Immature natural killer cell (primary cell): ENCODE measurements around the gene SMG6. TPM values are rescaled to one million over a fixed set of nuclear protein-coding genes. Genes with fewer than 3 reads are reported as not detected.
A peak's percentile ranks its signal among the peaks of the same experiment; 100 is the strongest.

Experiments used
- DNase-seq, 3 donors: peaks; one replicate each; pipeline ENCODE4 v3.0.0; 2022; ENCODE audit warnings: mixed read lengths in 1 of 3
- H3K27ac Mint-ChIP-seq, 6 donors: one replicate each; pipeline ENCODE4 v1.8.0; 2020; ENCODE audit warnings: mixed read lengths in 6 of 6, mild to moderate bottlenecking in 5 of 6, inconsistent platforms in 4 of 6, moderate library complexity in 3 of 6
- H3K27me3 Mint-ChIP-seq, 3 donors: one replicate each; pipeline ENCODE4 v1.8.0; 2020 to 2021; ENCODE audit warnings: low read depth in 3 of 3, mild to moderate bottlenecking in 3 of 3, mixed read lengths in 3 of 3, moderate library complexity in 3 of 3, inconsistent platforms in 1 of 3
- H3K36me3 Mint-ChIP-seq, 3 donors: one replicate each; pipeline ENCODE4 v1.8.0; 2020; ENCODE audit warnings: mixed read lengths in 3 of 3, inconsistent platforms in 2 of 3, mild to moderate bottlenecking in 2 of 3
- H3K4me1 Mint-ChIP-seq, 2 donors: one replicate each; pipeline ENCODE4 v1.8.0; 2020; ENCODE audit warnings: inconsistent platforms in 2 of 2, mild to moderate bottlenecking in 2 of 2, mixed read lengths in 2 of 2, moderate library complexity in 1 of 2
- H3K4me3 Mint-ChIP-seq, 5 donors: one replicate each; pipeline ENCODE4 v1.8.0; 2020; ENCODE audit warnings: mild to moderate bottlenecking in 5 of 5, mixed read lengths in 5 of 5, inconsistent platforms in 3 of 5, moderate library complexity in 3 of 5
- H3K9me3 Mint-ChIP-seq, 6 donors: one replicate each; pipeline ENCODE4 v1.8.0; 2020; ENCODE audit warnings: mild to moderate bottlenecking in 6 of 6, mixed read lengths in 6 of 6, inconsistent platforms in 4 of 6, moderate library complexity in 3 of 6
- polyA plus RNA-seq, 3 donors: library from polyadenylated mRNA; unstranded; fragments of 300-500 nt; fragmentation: Illumina TruSeq; gene quantifications; one replicate each; pipeline ENCODE4 v1.2.3, GENCODE V29; 2021

SMG6 gene
- polyA plus RNA-seq, 3 donors from 2014 or later = 1.6 to 9.8 (median 4.7) TPM

- Mint-ChIP-seq H3K4me3 (no peak overlapping the region), H3K9me3 (no peaks in the 10 kb centered on the region), H3K27me3 (peaks cover 22 to 28% (median 26%) of the 10 kb centered on the region in 3 donors), H3K36me3 (no peaks in the 10 kb centered on the region), H3K4me1 (peaks cover 15 to 27% of the 10 kb centered on the region in 2 donors), H3K27ac (no peak overlapping the region)
- peak; percentile 74 to 80 (median 80) for DNase-seq
These were observed 253.1 kb downstream of the SMG6 start for GRCh38 chr17:2050300-2051060.

GRCh38 chr17:2049333-2050299, 254.0 kb downstream of the SMG6 start:
- no peaks in the 10 kb centered on the region for H3K36me3 Mint-ChIP-seq
- peak; percentile 92 to 93 (median 92) for DNase-seq
- H3K27ac Mint-ChIP-seq = peak overlapping the region in 5 of 6 donors; percentile 60 to 79 (median 65)
- peaks cover 20 to 26% (median 26%) of the 10 kb centered on the region in 3 donors for H3K27me3 Mint-ChIP-seq
- no peaks in the 10 kb centered on the region for H3K9me3 Mint-ChIP-seq
- peaks cover 15 to 26% of the 10 kb centered on the region in 2 donors for H3K4me1 Mint-ChIP-seq
- H3K4me3 Mint-ChIP-seq = peak overlapping the region; percentile 61 to 76 (median 71)

- no peak for DNase-seq
- no peaks in the 10 kb centered on the region for H3K36me3 Mint-ChIP-seq
- peak overlapping the region in 4 of 6 donors; percentile 60 to 79 (median 70) for H3K27ac Mint-ChIP-seq
- peaks cover 12 to 22% (median 18%) of the 10 kb centered on the region in 3 donors for H3K27me3 Mint-ChIP-seq
- H3K4me3 Mint-ChIP-seq = peak overlapping the region; percentile 61 to 76 (median 71)
- H3K9me3 Mint-ChIP-seq = no peaks in the 10 kb centered on the region
- peaks cover 15 to 20% of the 10 kb centered on the region in 2 donors for H3K4me1 Mint-ChIP-seq
These were observed 254.8 kb downstream of the SMG6 start for GRCh38 chr17:2048805-2049204.

GRCh38 chr17:2047590-2047989, 256.0 kb downstream of the SMG6 start:
- Mint-ChIP-seq H3K27me3 (peaks cover 6 to 14% (median 8%) of the 10 kb centered on the region in 3 donors), H3K27ac (no peak overlapping the region), H3K4me1 (peaks cover 18 to 21% of the 10 kb centered on the region in 2 donors), H3K4me3 (no peak overlapping the region), H3K36me3 (peaks cover 0 to 5% (median 0%) of the 10 kb centered on the region in 3 donors), H3K9me3 (no peaks in the 10 kb centered on the region)
- DNase-seq = no peak

GRCh38 chr17:2044263-2044894, 259.2 kb downstream of the SMG6 start:
- peak overlapping the region in 2 of 5 donors; percentile 2 to 91 for H3K4me3 Mint-ChIP-seq
- H3K4me1 Mint-ChIP-seq = peaks cover 24 to 28% of the 10 kb centered on the region in 2 donors
- no peak for DNase-seq
- H3K27ac Mint-ChIP-seq = peak overlapping the region in 4 of 6 donors; percentile 16 to 90 (median 54)
- peaks cover 4 to 14% (median 13%) of the 10 kb centered on the region in 3 donors for H3K27me3 Mint-ChIP-seq
- H3K9me3 Mint-ChIP-seq = no peaks in the 10 kb centered on the region
- H3K36me3 Mint-ChIP-seq = peaks cover 0 to 7% (median 0%) of the 10 kb centered on the region in 3 donors

GRCh38 chr17:2043785-2044184, 259.8 kb downstream of the SMG6 start:
- H3K27ac Mint-ChIP-seq = peak overlapping the region in 4 of 6 donors; percentile 84 to 96 (median 90)
- DNase-seq = no peak
- H3K27me3 Mint-ChIP-seq = peaks cover 4 to 12% (median 10%) of the 10 kb centered on the region in 3 donors
- no peaks in the 10 kb centered on the region for H3K9me3 Mint-ChIP-seq
- H3K36me3 Mint-ChIP-seq = peaks cover 0 to 8% (median 0%) of the 10 kb centered on the region in 3 donors
- H3K4me3 Mint-ChIP-seq = peak overlapping the region in 4 of 5 donors; percentile 91 to 94 (median 92)
- peaks cover 23 to 24% of the 10 kb centered on the region in 2 donors for H3K4me1 Mint-ChIP-seq

GRCh38 chr17:2042933-2043332, 260.7 kb downstream of the SMG6 start:
- Mint-ChIP-seq H3K4me1 (peaks cover 20 to 24% of the 10 kb centered on the region in 2 donors), H3K9me3 (no peaks in the 10 kb centered on the region), H3K36me3 (peaks cover 0 to 13% (median 0%) of the 10 kb centered on the region in 3 donors), H3K27me3 (peaks cover 4 to 8% (median 4%) of the 10 kb centered on the region in 3 donors), H3K4me3 (peak overlapping the region; percentile 91 to 94 (median 93)), H3K27ac (peak overlapping the region; percentile 84 to 96 (median 90))
- DNase-seq = no peak

GRCh38 chr17:2042390-2042847, 261.2 kb downstream of the SMG6 start:
- H3K4me3 Mint-ChIP-seq = peak overlapping the region; percentile 91 to 94 (median 93)
- peaks cover 0 to 17% (median 0%) of the 10 kb centered on the region in 3 donors for H3K36me3 Mint-ChIP-seq
- no peak for DNase-seq
- peak overlapping the region; percentile 89 to 98 (median 94) for H3K27ac Mint-ChIP-seq
- H3K27me3 Mint-ChIP-seq = peaks cover 2 to 8% (median 4%) of the 10 kb centered on the region in 3 donors
- H3K9me3 Mint-ChIP-seq = no peaks in the 10 kb centered on the region
- H3K4me1 Mint-ChIP-seq = peaks cover 20 to 24% of the 10 kb centered on the region in 2 donors

GRCh38 chr17:2041561-2042389, 261.8 kb downstream of the SMG6 start, which contains the start of gene OVCA2:
OVCA2 (plus strand) TSS chr17:2042022; CDS start chr17:2042048, 26 bp downstream.
- Mint-ChIP-seq H3K9me3 (no peaks in the 10 kb centered on the region), H3K36me3 (peaks cover 0 to 17% (median 3%) of the 10 kb centered on the region in 3 donors), H3K4me3 (peak within 1 kb of the TSS; percentile 91 to 94 (median 93)), H3K27me3 (peaks cover 2 to 8% (median 4%) of the 10 kb centered on the region in 3 donors), H3K27ac (peak within 1 kb of the TSS; percentile 89 to 98 (median 94)), H3K4me1 (peaks cover 20 to 24% of the 10 kb centered on the region in 2 donors)
- peak; percentile 96 for DNase-seq

GRCh38 chr17:2040942-2041560, 262.5 kb downstream of the SMG6 start:
- no peak for DNase-seq
- Mint-ChIP-seq H3K4me1 (peaks cover 20 to 24% of the 10 kb centered on the region in 2 donors), H3K36me3 (peaks cover 0 to 21% (median 3%) of the 10 kb centered on the region in 3 donors), H3K9me3 (no peaks in the 10 kb centered on the region), H3K27ac (peak overlapping the region; percentile 51 to 96 (median 75)), H3K27me3 (peaks cover 2 to 8% (median 4%) of the 10 kb centered on the region in 3 donors), H3K4me3 (peak overlapping the region; percentile 38 to 93 (median 91))

- H3K27ac Mint-ChIP-seq = peak overlapping the region; percentile 51 to 96 (median 75)
- H3K9me3 Mint-ChIP-seq = no peaks in the 10 kb centered on the region
- H3K4me1 Mint-ChIP-seq = peaks cover 20 to 24% of the 10 kb centered on the region in 2 donors
- H3K36me3 Mint-ChIP-seq = peaks cover 0 to 21% (median 3%) of the 10 kb centered on the region in 3 donors
- peaks cover 2 to 8% (median 4%) of the 10 kb centered on the region in 3 donors for H3K27me3 Mint-ChIP-seq
- DNase-seq = no peak
- peak overlapping the region; percentile 38 to 93 (median 91) for H3K4me3 Mint-ChIP-seq
These were observed 263.3 kb downstream of the SMG6 start for GRCh38 chr17:2040219-2040827.
